Measurements from ENCODE around the gene PRPSAP1. TPM values are rescaled to one million over a fixed set of nuclear protein-coding genes. Genes with fewer than 3 reads are reported as not detected.
A peak's percentile ranks its signal among the peaks of the same experiment; 100 is the strongest.
"Not testable (repeated sequence)": the region's sequence is repeated elsewhere in the genome, so short reads cannot be mapped to it uniquely, and the experiment has no call there.

Gene PRPSAP1
- total RNA-seq, 1 donor from 2014 or later = 41.2 TPM

DNA sequence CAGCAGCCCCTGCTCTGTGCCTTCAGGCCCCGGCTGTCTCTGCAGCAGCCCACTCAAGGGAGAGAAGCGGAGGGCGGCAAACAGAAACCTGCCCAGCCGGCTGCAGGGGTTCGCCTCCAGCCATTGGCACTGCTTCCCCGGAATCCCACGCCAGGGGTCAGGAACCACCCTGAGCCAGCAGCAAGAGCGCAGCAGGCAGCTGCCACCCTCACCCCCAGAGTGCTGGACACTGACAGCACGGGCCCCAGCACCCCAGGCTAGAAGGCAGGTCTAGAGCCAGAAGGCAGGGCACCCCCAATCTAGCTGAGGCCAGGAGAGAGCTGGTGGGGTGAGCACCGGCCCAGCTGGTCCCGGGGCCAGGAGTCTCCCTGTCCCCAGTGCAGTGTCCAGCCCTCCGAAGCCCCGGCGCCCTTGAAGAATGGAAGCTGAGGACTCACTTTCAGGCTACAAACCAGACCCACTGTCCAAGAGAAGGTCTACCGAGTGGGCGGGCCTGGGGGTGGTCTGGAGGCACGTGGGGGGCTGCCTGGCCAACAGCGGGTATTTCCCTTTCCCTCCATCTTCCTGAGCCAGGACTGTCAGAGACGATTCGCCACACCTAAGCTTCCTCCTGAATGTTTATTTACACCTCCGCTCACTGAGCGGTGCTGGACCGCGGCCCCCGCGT, 80.1 kb downstream of the PRPSAP1 start:
- H3K4me3 Mint-ChIP-seq = no peak overlapping the region
- intact Hi-C loops (cut with micrococcal nuclease) = loop anchor here (1.0 to 10.0 kb wide), 3 partner anchors 33 to 369 kb away; partner anchors contain the start of genes MRPL38 and RNF157
- no peaks in the 10 kb centered on the region for H3K9me3 Mint-ChIP-seq
- no peaks in the 10 kb centered on the region for H3K27me3 Mint-ChIP-seq (ENCODE audit: insufficient read depth)
- peaks cover 17% of the 10 kb centered on the region for H3K36me3 Mint-ChIP-seq (ENCODE audit: low read depth)
- peaks cover 37% of the 10 kb centered on the region for H3K4me1 Mint-ChIP-seq (ENCODE audit: low read depth)
- DNase-seq (ENCODE audit: low spot score) = no peak
- peak overlapping the region; percentile 94 for H3K27ac Mint-ChIP-seq

GRCh38 chr17:76272541-76273444, 80.9 kb downstream of the PRPSAP1 start:
- H3K4me1 Mint-ChIP-seq (ENCODE audit: low read depth) = peaks cover 42% of the 10 kb centered on the region
- peak overlapping the region; percentile 94 for H3K27ac Mint-ChIP-seq
- intact Hi-C loops (cut with micrococcal nuclease) = loop anchor here (1.0 to 10.0 kb wide), 5 partner anchors 8 to 368 kb away; partner anchors contain the start of genes MRPL38 and RNF157
- peaks cover 23% of the 10 kb centered on the region for H3K36me3 Mint-ChIP-seq (ENCODE audit: low read depth)
- DNase-seq (ENCODE audit: low spot score) = no peak
- peak overlapping the region; percentile 79 for H3K4me3 Mint-ChIP-seq
- no peaks in the 10 kb centered on the region for H3K27me3 Mint-ChIP-seq (ENCODE audit: insufficient read depth)
- no peaks in the 10 kb centered on the region for H3K9me3 Mint-ChIP-seq

DNA sequence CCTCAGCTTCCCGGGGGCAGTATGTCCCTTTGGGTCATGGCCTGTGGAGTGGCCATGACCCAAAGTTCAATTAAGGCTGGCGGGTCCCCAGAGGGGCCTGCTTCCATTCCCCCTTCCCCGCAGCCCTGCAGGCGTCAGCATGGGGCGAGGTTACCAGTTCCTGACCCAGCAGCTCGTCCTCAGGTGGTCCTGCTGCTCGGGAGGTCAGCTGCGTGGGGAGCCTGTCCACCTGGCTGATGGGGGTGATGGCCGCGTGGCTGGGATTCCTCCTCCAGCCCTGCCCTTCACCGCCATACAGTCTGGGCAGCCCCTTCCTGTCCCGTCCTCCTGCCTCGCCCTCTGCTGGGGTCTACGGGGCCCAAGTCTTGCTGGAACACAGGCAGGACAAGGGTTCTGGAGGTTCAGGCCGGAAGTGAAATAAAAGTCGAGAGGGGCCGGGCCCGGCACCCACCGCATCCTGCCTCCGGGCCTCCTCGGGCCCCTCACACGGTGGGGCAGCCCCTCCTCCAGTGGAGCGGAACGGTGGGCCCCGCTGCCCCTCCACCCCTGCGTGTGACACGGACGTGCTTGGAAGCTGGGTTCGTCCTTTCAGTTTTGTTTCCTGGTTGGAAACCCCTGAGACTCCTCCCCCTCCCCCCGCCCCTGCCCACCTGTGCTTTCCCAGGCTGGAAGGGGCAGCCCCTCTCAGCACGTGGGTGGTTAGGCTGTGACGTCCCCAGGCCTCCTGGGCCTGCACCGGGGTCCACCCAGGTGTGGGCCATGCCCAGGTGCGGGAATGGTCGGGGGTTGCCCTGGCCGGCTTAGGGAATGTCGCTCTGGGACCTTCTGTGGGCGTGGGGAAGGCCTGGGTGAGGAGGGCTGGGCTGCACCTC, 81.8 kb downstream of the PRPSAP1 start:
- Mint-ChIP-seq H3K9me3 (no peaks in the 10 kb centered on the region), H3K4me3 (peak overlapping the region; percentile 79), H3K27ac (peak overlapping the region; percentile 94), H3K4me1 (ENCODE audit: low read depth) (peaks cover 45% of the 10 kb centered on the region), H3K27me3 (ENCODE audit: insufficient read depth) (no peaks in the 10 kb centered on the region), H3K36me3 (ENCODE audit: low read depth) (peaks cover 30% of the 10 kb centered on the region)
- peak; percentile 70 for DNase-seq (ENCODE audit: low spot score)
- intact Hi-C loops (cut with micrococcal nuclease) = loop anchor here (1.0 to 10.0 kb wide), 4 partner anchors 8 to 367 kb away; partner anchors contain the start of genes MRPL38 and RNF157

GRCh38 chr17:76270770-76271668, 82.7 kb downstream of the PRPSAP1 start:
- Mint-ChIP-seq H3K9me3 (no peaks in the 10 kb centered on the region), H3K4me3 (peak overlapping the region; percentile 79), H3K27me3 (ENCODE audit: insufficient read depth) (no peaks in the 10 kb centered on the region), H3K36me3 (ENCODE audit: low read depth) (peaks cover 36% of the 10 kb centered on the region), H3K27ac (peak overlapping the region; percentile 94), H3K4me1 (ENCODE audit: low read depth) (peaks cover 45% of the 10 kb centered on the region)
- intact Hi-C loops (cut with micrococcal nuclease) = loop anchor here (10.0 kb wide), 1 partner anchor 366 kb away; the partner anchor contains the start of gene MRPL38
- no peak for DNase-seq (ENCODE audit: low spot score)

- no peaks in the 10 kb centered on the region for H3K27me3 Mint-ChIP-seq (ENCODE audit: insufficient read depth)
- intact Hi-C loops (cut with micrococcal nuclease) = loop anchor here (10.0 kb wide), 1 partner anchor 365 kb away; the partner anchor contains the start of gene MRPL38
- peaks cover 45% of the 10 kb centered on the region for H3K4me1 Mint-ChIP-seq (ENCODE audit: low read depth)
Observed at GRCh38 chr17:76270127-76270592, 83.6 kb downstream of the PRPSAP1 start.

GRCh38 chr17:76268991-76269981, 84.4 kb downstream of the PRPSAP1 start:
- Mint-ChIP-seq H3K27me3 (ENCODE audit: insufficient read depth) (no peaks in the 10 kb centered on the region), H3K4me3 (peak overlapping the region; percentile 94), H3K9me3 (no peaks in the 10 kb centered on the region), H3K36me3 (ENCODE audit: low read depth) (peaks cover 36% of the 10 kb centered on the region), H3K4me1 (ENCODE audit: low read depth) (peaks cover 50% of the 10 kb centered on the region), H3K27ac (peak overlapping the region; percentile 98)
- intact Hi-C loops (cut with micrococcal nuclease) = loop anchor here (1.0 to 10.0 kb wide), 3 partner anchors 198 to 468 kb away; partner anchors contain the start of genes MFSD11, RHBDF2 and SRSF2
- DNase-seq (ENCODE audit: low spot score) = no peak

More at GRCh38 chr17:76270127-76270592, 83.6 kb downstream of the PRPSAP1 start:
- peaks cover 36% of the 10 kb centered on the region for H3K36me3 Mint-ChIP-seq (ENCODE audit: low read depth)
- H3K9me3 Mint-ChIP-seq = no peaks in the 10 kb centered on the region
- peak overlapping the region; percentile 98 for H3K27ac Mint-ChIP-seq
- peak overlapping the region; percentile 94 for H3K4me3 Mint-ChIP-seq
- no peak for DNase-seq (ENCODE audit: low spot score)

DNA sequence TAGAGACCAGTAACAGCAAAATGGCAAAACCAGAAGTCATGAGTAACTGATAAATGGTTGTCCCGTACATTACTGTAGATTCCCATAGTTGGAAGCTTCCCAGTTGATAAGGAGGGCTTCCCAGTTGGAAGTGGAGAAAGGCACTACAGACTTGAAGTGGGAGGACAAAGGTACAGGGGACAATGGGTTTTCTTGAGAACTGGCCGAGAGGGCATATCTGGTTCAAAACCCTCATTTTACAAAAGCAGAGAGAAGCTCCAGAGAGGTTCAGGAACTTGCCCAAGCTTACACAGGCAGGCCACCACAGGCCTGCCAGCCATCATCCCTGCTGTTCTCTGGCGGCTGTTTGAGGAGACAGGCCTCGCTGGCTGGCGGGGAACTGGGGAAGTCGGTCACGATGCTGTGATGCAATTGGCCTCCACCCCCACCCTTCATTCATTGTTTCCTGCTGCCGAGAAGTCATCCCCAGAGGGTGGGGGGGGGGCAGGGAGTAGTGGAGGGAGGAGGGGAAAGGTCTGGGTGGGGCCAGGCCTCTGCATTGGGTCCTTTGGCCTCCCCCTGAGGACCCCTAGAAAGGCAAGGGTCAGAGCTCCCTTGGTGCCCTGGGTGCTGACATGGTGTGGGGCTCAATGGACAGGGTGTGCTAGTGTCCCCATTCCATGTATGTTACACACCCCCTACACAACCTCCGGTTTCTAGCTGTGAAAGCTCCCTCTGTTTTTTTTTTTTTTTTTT, 85.5 kb downstream of the PRPSAP1 start:
- Mint-ChIP-seq H3K4me3 (peak overlapping the region; percentile 94), H3K27ac (peak overlapping the region; percentile 98), H3K9me3 (no peaks in the 10 kb centered on the region), H3K4me1 (ENCODE audit: low read depth) (peaks cover 51% of the 10 kb centered on the region), H3K36me3 (ENCODE audit: low read depth) (peaks cover 36% of the 10 kb centered on the region), H3K27me3 (ENCODE audit: insufficient read depth) (no peaks in the 10 kb centered on the region)
- intact Hi-C loops (cut with micrococcal nuclease) = loop anchor here (1.0 to 10.0 kb wide), 3 partner anchors 197 to 469 kb away; partner anchors contain the start of genes MFSD11, RHBDF2 and SRSF2
- peak; percentile 67 for DNase-seq (ENCODE audit: low spot score)

- H3K27me3 Mint-ChIP-seq (ENCODE audit: insufficient read depth); H3K9me3 Mint-ChIP-seq; DNase-seq (ENCODE audit: low spot score): not testable (repeated sequence)
- intact Hi-C loops (cut with micrococcal nuclease) = loop anchor here (1.0 to 10.0 kb wide), 3 partner anchors 196 to 470 kb away; partner anchors contain the start of genes MFSD11, RHBDF2 and SRSF2
- Mint-ChIP-seq H3K4me3 (peak overlapping the region; percentile 94), H3K36me3 (ENCODE audit: low read depth) (peaks cover 36% of the 10 kb centered on the region), H3K27ac (peak overlapping the region; percentile 98), H3K4me1 (ENCODE audit: low read depth) (peaks cover 53% of the 10 kb centered on the region)
Observed at GRCh38 chr17:76267581-76268001, 86.1 kb downstream of the PRPSAP1 start.

DNA sequence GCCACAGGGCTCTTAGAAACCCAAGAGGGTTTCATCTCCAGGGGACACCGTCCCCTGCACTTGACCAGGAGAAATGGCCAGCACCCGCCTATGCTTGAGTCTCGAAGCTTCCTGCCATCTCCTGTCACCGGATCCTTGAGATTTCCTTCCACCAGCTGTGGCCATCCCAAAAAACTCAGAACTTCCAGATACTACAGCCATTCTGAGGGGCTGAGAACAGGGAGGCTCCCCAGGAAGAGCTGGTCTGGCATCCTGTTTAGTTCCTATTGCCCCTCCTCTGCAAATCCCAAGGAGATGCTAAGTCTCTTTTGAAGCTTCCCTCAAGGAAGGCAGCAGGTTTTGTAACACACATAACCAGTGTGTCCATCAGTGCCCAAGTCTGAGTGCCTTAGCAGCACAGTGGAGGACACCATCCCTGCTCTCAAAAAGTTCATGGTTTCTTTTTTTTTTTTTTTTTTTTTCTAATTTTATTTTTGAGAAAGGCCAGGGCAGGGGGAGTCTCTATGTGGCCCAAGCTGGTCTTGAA, 86.6 kb downstream of the PRPSAP1 start:
- Mint-ChIP-seq H3K27ac (peak overlapping the region; percentile 98), H3K9me3 (no peaks in the 10 kb centered on the region), H3K4me1 (ENCODE audit: low read depth) (peaks cover 58% of the 10 kb centered on the region), H3K27me3 (ENCODE audit: insufficient read depth) (no peaks in the 10 kb centered on the region), H3K36me3 (ENCODE audit: low read depth) (peaks cover 36% of the 10 kb centered on the region), H3K4me3 (peak overlapping the region; percentile 94)
- no peak for DNase-seq (ENCODE audit: low spot score)
- intact Hi-C loops (cut with micrococcal nuclease) = loop anchor here (5.0 to 10.0 kb wide), 2 partner anchors 238 to 470 kb away; partner anchors contain the start of genes MFSD11, RHBDF2 and SRSF2

All from activated T-helper 1 cell treated with anti-CD3 and anti-CD28 coated beads, Interleukin-12 subunit alpha, Interleukin-12 subunit beta, Interleukin-2, Interleukin-4 antibody, amounts not matched to agents 30 ng/mL and 10 ng/mL and 1 ng/mL, durations not matched to agents 14 hours and 24 hours and 36 hours (primary cell).